ENCODE data around the gene RBM23.

The RBM23 gene

DNA sequence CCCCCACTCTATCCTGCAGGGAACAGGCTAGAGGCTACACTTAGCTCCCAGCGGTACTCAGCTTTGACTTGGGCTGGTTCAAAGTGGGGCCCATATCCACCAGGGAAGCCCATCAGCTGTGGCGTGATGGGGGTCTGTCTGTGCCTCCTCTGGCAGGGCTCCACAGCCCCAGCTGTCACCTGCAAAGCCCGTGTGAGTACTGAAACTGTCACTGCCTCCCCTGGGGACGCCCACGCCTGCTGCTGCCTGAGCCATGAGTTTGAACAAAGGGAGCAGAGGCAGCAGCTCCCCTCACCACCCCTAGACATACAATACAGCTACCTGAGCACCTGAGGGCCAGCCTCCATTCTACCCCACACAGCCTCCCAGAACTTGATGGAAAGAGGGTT, 31.0 kb downstream of the RBM23 start:
- H3K4me3 ChIP-seq (replicated peaks in 1 of 2; ENCODE audit: low read depth in 2 of 2, low read length in 2 of 2), result peak overlapping the region; percentile 56 to 63
- no peak for DNase-seq (ENCODE audit: low read depth in 2 of 2)
- TF ChIP-seq, protein P1, sequence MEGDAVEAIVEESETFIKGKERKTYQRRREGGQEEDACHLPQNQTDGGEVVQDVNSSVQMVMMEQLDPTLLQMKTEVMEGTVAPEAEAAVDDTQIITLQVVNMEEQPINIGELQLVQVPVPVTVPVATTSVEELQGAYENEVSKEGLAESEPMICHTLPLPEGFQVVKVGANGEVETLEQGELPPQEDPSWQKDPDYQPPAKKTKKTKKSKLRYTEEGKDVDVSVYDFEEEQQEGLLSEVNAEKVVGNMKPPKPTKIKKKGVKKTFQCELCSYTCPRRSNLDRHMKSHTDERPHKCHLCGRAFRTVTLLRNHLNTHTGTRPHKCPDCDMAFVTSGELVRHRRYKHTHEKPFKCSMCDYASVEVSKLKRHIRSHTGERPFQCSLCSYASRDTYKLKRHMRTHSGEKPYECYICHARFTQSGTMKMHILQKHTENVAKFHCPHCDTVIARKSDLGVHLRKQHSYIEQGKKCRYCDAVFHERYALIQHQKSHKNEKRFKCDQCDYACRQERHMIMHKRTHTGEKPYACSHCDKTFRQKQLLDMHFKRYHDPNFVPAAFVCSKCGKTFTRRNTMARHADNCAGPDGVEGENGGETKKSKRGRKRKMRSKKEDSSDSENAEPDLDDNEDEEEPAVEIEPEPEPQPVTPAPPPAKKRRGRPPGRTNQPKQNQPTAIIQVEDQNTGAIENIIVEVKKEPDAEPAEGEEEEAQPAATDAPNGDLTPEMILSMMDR (IDR thresholded peaks at IDR 0.05; ENCODE audit: low read depth, low read length), result no peak

DNA sequence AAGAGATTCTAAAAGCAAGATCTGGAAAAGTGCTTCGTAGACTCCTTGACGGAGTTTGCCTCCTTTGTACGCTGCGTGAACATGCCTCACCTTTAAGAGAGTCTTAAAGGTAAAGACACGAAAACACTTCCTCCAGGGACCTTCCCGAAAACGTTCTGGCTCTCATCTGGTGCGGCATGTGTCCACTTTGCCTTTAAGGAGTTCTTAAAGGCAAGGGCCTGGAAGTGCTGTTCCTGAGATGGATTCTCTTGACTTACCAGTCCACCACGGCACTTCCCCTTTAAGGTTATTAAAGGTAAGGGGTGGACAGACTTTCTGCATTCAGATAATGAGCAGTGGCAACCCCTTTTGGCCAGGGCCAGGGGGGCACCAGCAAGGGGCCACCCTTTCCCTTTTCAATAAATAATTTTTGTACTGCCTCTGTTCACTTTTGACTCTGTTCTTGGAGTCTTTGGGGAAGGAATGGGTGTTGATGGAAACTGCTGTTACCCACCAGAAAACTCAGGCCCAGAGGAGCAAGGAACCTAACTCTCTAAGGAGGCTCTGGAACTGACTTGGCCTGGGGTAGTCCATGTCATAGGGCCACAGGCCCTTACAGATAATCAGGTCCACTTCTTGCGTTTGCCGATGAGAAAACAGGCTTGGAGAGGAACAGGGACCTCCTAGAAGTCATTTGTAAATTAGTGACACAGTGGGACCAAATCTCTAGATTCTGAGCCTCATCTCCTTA, 31.5 kb downstream of the RBM23 start:
- TF ChIP-seq, protein P1 (IDR thresholded peaks at IDR 0.05; ENCODE audit: low read depth, low read length), result no peak
- H3K4me3 ChIP-seq (replicated peaks in 1 of 2; ENCODE audit: low read depth in 2 of 2, low read length in 2 of 2), result peak overlapping the region; percentile 56 to 63
- peak; percentile 83 to 88 for DNase-seq (ENCODE audit: low read depth in 2 of 2)

DNA sequence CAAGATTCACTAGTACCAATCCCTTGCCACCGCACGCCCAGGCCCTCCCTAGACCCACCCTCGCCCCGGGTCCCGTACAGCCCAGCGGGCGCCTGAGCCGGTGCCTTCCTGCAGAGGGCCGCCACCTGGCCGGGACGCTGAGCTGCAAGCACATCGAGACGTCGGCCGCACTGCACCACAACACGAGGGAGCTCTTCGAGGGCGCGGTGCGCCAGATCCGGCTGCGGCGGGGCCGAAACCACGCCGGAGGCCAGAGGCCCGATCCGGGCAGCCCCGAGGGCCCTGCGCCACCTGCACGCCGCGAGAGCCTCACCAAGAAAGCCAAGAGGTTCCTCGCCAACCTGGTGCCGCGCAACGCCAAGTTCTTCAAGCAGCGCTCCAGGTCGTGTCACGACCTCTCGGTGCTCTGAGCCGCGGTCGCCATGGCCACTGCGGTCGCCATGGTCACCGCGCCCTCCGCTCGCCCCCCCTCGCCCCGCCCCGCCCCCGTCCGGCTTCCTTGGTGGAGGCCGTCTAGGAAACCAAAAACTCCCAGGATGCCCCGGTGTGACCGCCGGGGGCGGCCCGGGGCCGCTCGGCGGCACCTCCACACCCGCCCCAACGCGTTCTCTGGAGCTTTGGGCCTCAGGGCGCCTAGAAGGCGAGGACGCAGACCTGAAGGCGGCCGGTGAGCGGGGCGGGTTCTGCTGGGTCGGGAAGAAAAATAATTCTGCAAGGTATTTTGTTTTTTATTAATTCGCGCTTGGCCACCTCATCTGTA, 32.3 kb downstream of the RBM23 start:
- H3K4me3 ChIP-seq (replicated peaks in 1 of 2; ENCODE audit: low read depth in 2 of 2, low read length in 2 of 2), result peak overlapping the region; percentile 56 to 63
- peak; percentile 64 to 65 for DNase-seq (ENCODE audit: low read depth in 2 of 2)
- TF ChIP-seq, protein P1 (IDR thresholded peaks at IDR 0.05; ENCODE audit: low read depth, low read length), result no peak

DNA sequence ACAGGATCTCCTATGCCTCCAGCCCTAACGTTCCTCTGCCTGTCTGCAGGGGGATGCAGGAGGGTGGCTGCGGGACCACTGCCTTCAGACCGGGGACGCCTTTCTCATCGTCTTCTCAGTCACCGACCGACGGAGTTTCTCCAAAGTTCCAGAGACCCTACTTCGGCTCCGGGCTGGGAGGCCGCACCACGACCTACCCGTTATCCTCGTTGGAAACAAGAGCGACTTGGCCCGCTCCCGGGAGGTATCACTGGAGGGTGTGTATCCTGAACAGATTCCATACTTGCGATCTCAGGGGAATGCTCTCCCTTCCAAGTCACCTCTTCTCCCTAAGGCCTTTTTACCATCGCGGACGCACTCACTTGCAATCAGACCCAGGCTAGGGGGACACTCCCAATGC, 33.0 kb downstream of the RBM23 start:
- no peak for DNase-seq (ENCODE audit: low read depth in 2 of 2)
- peak overlapping the region in 1 of 2 donors; percentile 56 for H3K4me3 ChIP-seq (replicated peaks in 1 of 2; ENCODE audit: low read depth in 2 of 2, low read length in 2 of 2)
- TF ChIP-seq, protein P1 (IDR thresholded peaks at IDR 0.05; ENCODE audit: low read depth, low read length), result no peak

DNA sequence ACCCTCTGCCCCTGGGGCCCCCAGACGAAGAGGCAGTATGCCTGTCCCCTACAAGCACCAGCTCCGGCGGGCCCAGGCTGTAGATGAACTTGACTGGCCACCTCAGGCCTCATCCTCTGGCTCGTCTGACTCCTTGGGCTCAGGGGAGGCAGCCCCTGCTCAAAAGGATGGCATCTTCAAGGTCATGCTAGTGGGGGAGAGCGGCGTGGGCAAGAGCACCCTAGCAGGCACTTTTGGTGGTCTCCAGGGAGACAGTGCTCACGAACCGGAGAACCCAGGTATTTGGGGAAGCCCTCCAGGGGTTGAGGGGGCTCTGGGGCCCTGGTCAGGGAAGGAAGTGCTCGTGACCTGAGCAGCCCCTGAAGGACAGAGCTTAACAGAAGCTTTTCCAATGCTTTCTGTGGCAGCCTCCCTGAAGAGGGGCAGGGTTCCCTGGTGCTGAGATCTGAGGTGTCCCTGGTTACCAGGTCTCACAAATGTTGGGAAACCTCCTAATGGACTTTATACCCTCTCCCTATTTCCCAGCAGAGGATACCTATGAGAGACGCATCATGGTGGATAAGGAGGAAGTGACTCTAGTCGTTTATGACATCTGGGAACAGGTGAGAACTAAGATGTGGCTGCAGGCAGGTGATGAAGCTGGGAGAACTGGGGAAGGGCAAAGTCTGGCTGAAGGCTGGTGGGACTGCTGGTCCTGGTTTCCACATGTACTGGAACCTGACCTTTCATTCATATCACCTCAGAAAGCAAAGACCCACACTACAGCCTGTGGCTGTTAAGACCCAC, 34.0 kb downstream of the RBM23 start:
- DNase-seq (ENCODE audit: low read depth in 2 of 2), result no peak
- H3K4me3 ChIP-seq (replicated peaks in 1 of 2; ENCODE audit: low read depth in 2 of 2, low read length in 2 of 2), result no peak overlapping the region

DNA sequence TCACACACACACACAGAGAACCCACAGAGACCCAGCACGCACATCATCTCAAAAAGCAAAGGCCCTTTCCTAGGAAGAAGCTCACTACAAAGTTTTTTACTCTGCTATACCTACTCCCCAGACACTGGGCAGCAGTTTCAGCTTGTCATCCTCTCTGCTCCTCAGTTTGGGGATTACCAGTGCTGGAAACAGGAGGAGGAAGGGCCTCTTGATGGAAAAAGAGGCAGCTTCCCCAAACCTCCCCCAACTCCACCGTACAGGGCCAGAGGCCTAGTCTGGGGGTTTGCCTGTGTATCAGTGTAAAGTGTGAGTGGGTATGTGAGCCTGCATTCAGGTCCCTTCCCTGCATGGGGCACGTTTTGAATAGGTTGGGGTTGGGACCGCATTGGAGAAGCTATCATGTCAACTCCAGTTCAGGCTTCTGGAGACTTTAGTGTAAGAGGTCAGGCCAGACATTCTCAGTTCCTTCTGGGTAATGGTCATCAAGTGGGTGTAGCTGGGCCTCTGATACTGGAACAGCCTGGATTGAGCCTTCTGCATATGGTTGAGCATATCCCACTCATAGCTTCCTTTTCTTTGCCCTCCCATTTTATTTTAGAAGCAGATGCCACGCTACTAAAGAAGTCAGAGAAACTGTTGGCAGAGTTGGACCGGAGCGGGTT, 34.7 kb downstream of the RBM23 start:
- TF ChIP-seq, protein P1 (IDR thresholded peaks at IDR 0.05; ENCODE audit: low read depth, low read length), result no peak
- DNase-seq (ENCODE audit: low read depth in 2 of 2), result no peak
- no peak overlapping the region for H3K4me3 ChIP-seq (replicated peaks in 1 of 2; ENCODE audit: low read depth in 2 of 2, low read length in 2 of 2)

More for the DNA sequence above, 34.0 kb downstream of the RBM23 start:
- TF ChIP-seq, protein P1 (IDR thresholded peaks at IDR 0.05; ENCODE audit: low read depth, low read length), result no peak

All from cardiac fibroblast (primary cell).